SK-N-SH (cell line): ENCODE data around the gene AZU1.

ENCODE experiments used
- CTCF ChIP-seq: fragments of 200-600 bp; sonication (generic); IDR thresholded peaks from 2 replicates; pipeline ENCODE4 v1.6.1; 2017; ENCODE audit warnings: antibody characterized with exemption, mild to moderate bottlenecking, moderate library complexity
- EP300 ChIP-seq, 2 experiments: IDR thresholded peaks; 2 replicates each; pipeline versions ENCODE4 v1.4.0 to v1.6.1; 2012; ENCODE audit warnings: borderline replicate concordance in 1 of 2, low read depth in 1 of 2, low read length in 1 of 2
- MAX ChIP-seq: IDR thresholded peaks from 2 replicates; pipeline ENCODE4 v1.4.0; 2012; ENCODE audit warnings: low read depth
- TAF1 ChIP-seq: IDR thresholded peaks from 2 replicates; pipeline ENCODE4 v1.6.1; 2012; ENCODE audit warnings: low read depth, mild to moderate bottlenecking, low read length, moderate library complexity, borderline replicate concordance

- no peak for TF ChIP-seq TAF1
- no peak for TF ChIP-seq MAX
- TF ChIP-seq CTCF, result no peak
- no peak for TF ChIP-seq EP300 (IDR thresholded peaks at IDR 0.05; ENCODE audit: borderline replicate concordance in 1 of 2, low read depth in 1 of 2, low read length in 1 of 2)
Observed at GRCh38 chr19:861141-861755, 33.6 kb downstream of the AZU1 start.
